EH (cell line): ENCODE results near the gene SLU7.
"Not testable (repeated sequence)": the region's sequence is repeated elsewhere in the genome, so short reads cannot be mapped to it uniquely, and the experiment has no call there.

Experiments
- DNase-seq: peaks from one replicate; pipeline ENCODE4 v3.0.0-alpha.2; 2015; ENCODE audit warnings: low read depth

The SLU7 gene

DNA sequence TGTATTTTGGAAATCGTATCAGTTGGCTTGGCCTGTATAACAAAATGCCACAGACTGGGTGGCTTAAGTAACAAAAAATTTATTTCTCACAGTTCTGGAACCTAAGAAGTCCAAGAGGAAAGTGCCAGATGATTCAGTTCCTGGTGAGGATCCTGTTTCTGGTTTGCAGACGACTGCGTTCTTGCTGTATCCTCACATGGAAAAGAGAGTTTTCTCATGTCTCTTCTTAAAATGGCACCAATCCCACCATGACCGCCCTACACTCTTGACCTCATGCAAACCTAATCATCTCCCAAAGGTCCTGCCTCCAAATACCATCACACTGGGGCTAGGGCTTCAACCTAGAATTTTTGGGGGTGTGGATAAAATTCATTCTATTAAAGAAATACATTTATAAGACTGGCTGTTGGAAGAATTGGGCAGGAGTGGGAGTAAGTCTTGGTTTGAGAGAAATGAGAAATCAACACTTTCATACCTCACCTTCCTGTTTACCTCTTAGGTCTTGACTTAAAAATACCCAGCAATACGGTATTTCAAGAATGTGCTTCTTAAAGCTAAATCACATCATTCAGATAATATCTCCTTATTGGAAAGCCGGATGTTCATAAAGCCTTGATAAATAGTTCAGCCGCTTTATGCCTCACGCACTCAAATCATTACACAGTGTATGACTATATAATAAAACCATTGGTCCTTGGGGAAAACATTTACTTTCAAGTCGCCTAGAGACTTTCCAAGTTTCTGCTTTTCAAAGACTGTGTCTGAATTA, 31.5 kb upstream of the SLU7 start:
- no peak for DNase-seq

DNA sequence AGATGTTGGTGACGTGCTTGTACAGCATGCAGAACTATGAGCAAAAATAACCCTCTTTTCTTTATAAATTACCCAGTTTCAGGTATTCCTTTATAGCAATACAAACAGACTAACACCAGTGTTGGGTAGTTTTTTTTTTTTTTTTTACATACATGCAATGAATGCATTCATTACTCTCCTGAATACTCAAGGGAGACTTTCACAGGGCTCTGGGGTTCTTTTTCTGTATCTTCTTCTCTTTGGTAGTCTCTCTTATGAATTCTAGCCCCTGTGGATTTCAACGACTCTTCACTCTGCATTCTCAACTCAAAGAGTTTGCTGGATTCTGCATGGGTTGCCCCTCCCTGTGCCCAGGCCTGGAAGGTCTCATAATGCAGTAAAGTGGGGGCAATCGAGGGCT, 30.6 kb upstream of the SLU7 start:
- DNase-seq, result no peak

DNA sequence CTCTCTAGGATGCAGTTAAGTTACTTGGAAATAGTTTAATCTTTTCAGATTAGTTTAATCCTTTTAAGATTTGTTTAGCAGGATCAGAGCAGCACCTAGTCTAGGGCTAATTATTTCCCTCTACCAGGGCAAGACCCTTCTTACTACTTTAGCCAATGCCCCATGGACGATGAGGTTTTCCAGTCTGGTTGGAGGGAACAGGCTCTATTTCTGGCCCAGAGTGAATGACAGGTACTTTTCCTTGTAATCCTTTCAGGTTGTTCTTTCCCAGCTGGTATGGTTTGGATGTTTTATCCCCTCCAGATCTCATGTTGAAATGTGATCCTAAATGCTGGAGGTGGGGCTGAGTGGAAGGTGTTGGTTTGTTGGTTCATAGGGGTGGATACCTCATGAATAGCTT, 30.0 kb upstream of the SLU7 start:
- DNase-seq, result no peak

DNA sequence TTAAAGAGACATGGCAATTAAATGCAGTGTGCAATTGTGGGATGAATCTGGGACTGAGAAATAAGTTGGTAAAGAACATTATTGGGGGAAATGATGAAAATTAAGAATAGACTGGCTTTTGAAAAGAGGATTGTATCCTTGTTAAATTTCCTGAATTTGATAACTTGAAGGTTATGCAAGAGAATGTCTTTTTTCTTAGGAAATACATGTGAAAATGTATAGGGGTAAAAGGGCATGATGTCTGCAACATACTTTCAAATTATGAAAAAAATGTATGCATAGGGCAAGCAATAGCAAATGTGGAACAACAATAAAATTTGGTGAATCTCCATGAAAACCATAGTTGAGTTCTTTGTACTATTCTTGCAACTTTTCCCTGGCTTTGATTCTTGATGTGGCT, 26.9 kb upstream of the SLU7 start:
- no peak for DNase-seq

DNA sequence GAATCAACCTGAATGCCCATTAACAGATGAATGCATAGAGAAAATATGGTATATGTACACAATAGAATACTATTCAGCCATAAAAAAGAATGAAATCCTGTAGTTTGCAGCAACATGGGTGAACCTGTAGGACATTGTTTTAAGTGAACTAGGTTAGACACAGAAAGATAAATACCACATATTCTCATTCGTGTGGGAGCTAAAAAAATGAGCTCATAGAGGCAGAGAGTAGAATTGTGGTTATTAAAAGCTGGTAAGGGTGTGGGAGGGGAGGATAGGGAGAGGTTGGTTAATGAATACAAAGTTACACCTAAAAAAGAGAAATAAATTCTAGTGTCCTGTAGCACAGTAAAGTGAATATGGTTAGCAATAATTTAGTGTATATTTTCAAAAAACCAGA, 26.3 kb upstream of the SLU7 start:
- DNase-seq, result no peak

DNA sequence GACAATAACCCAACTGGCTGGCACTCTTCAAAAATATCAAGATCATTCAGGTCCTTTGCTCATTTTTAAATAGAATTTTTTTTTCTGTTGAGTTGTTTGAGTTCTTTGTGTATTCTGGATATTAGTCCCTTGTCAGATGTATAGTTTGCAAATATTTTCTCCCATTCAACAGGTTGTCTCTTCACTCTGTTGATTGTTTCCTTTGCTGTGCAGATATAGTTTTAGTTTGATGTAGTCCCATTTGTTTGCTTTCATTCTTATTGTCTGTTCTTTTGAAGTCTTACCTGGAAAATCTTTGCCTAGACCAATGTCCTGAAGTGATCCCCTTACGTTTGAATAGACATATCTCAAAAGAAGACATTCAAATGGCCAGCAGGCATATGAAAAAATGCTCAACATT, 25.5 kb upstream of the SLU7 start:
- no peak for DNase-seq

DNA sequence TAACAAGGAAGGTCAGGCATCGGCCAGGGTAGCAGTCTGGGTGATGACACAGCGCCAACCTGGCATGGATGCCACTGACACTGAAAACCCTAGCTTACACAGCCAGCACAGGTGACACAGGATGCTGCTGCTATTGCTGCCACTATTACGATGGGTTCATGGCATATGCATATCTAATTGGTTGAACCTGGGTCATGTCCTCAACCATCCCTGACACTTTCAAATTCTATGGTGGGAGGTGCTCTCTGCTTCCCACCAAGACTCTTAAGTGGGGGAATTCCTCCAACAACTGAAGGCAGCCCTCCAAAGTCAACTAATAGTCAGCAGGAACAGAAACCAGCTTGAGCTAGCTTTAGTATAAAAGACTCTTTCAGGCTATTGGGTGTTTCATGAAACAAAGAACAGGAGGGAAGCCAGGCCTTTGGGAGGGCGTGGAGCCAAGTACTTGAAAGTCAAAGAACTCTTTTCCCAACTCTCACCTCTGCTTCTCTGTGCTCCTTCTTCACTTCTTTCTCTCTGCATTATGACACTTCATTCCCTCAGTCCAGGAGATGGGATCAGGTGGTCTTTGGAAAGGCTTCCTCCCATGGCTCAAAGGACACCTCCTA, 24.0 kb upstream of the SLU7 start:
- no peak for DNase-seq

DNA sequence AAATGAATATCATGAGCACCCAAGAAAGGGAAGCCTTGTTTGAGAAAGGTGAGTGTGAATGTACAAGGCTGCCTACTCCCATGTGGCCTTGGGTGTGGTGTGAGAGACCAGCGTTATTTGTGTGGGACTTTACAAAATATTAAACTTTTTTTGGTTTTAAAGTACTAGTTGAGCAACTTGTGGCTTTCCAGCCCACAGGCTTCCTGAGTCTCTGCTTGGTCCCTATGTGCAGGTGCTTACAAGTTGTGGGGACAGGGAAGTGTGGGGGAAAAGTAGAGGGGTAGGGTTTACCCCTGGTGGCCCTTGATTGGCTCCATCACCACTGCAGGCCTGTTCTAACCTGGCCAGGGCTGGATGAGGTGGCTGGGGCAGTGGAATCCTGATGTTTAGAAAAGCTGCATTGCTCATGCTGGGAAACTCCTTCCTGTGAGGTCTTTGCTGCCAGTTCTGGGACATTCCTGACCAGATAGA, 22.5 kb upstream of the SLU7 start:
- DNase-seq, result no peak

DNA sequence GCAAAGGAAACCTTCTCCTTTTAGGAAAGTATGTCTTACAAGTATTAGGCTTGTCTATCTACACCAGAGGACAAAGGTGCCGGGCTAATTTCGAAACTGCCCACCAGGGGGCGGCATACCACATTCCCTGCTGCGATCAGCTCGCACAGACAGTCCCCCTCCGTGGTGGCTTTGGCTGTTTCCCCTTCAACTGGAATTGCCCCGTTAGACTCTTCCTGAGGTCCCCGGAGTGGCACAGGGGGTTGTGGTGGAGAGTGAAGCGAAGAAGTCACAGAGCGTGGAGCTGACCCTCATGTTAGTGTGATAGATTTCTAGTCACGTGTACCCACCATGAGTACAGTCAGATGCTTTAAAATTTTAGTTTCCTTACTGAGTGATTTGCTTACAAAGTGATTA, 20.3 kb upstream of the SLU7 start:
- DNase-seq, result peak; percentile 77

DNA sequence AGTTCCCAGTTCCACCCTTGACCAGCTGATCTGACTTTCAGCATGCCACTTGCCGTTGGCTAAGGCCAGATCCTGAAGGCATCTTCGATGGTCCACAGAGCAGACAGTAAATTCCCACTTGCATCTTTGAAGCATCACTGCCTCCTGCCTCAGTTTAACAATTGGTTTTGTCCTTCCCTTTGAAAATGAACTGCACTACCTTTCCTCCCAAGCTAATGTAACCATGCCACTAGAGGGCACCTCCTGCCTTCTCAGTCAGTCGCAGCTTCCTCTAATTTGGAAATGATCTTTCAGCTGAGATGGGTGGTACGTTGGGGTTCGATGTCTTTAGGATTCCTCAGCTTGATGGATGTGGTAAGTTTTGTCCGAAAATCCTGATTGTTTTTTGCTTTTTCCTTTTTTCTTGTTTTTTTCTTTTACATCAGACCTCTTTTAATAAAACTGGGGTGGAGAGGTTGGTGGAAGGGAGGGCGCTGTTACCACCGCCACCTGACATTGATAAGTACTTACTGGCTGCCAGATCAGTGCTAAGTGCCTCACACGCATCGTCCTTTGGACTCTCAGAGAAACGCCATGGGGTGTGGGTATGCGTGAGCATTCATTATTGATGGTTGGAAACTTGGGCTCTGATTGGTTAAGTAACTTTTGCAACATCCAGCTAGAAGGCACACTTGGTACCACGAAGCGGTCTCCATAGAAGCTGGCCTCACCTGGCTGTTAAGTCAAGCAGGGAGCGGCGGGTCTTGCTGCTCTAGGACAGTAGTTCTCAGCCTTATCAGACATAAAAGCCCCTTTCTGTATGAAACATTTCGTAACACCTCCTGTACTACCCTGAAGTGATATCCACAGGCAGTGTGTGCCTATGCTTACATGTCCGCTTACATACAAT, 19.7 kb upstream of the SLU7 start:
- peak; percentile 62 for DNase-seq

DNA sequence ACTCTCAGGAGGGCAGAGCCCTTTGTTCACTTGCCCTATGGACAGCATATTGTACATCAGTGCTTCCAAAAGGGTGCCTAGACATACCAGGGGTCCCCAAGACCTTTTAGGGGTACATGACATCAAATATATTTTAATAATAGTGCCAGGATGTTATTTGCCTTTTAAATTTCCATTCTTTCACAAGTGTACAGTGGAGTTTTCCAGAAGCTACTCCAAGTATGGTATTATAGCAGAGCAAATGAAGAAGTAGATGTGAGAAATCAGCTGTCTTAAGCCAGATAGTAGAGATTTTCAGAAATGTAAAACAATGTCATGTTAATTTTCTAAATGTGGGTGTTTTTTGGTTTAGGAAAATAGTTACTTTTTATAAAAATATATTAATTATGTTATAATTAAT, 18.4 kb upstream of the SLU7 start:
- DNase-seq, result no peak

DNA sequence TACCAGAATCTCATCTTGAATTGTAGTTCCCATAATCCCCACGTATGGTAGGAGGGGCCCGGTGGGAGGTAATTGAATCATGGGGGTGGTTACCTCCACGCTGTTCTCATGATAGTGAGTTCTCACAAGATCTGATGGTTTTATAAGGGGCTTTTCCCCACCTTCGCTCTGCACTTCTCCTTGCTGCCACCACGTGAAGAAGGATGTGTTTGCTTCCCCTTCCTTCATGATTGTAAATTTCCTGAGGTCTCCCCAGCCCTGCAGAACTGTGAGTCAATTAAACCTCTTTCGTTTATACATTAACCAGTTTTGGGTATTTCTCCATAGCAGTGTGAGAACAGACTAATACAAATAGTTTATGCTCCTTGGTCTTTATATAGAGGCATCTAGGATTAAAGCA, 17.8 kb upstream of the SLU7 start:
- DNase-seq, result not testable (repeated sequence)

DNA sequence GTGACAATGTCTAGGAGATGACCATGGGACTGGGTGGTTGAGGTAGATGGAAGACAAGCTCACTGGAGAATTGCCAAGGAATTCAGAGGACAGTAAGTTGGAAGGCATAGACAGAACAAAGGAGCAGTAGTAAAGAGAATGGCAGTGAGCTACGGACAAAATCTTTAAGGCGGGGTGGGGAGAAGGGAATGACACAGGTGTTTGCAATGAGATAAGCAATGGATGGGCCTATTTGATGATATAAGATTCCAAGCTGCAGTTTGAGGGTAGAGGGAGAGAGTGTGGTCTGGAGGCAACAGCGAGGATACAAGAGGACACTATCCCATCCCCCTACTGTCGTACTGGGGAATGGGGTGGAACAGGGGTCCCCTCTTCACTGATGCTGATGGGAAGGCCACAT, 17.1 kb upstream of the SLU7 start:
- DNase-seq, result no peak

DNA sequence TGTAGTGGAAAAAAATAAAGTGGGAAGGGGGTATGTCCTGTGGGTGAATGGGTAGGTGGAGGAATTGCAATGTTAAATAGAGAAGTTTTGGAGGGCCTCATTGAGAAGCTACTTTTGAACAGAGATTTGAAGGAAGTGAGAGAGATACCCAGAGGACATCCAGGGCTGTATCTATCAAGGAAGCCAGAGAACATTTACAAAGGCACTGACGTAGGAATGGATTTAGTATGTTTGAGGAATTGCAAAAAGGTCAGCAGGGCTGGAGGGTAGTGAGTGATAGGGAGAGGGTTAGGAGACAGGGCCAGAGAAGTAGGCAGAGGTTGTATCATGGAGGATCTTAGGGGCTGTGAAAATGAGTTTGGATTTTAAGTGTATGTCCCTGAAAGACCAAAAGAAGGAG, 16.7 kb upstream of the SLU7 start:
- no peak for DNase-seq

DNA sequence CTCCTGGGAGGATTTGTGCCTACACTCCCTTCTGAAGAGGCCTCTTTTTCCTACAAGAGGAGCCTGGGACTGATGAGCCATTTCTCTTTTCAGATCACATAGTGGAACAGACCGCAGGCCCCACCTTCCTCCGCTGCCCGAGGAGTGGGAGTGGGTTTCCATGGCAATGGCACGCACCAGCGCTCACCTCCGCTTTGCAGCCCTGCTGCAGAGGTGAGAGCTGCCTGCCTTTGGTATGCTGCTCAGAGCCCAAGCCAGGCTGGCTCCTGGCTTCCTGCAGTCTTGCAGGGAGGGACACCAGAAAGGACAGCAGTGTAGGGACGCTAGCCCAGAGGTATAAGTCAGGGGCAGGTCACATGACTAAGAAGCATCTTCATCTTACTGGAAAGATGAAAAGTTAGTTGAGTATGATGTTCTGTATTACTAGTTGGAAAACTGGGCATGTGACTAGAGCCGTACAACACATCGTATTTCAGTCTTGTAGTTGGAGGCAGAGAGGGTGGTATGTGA, 15.2 kb upstream of the SLU7 start:
- no peak for DNase-seq

DNA sequence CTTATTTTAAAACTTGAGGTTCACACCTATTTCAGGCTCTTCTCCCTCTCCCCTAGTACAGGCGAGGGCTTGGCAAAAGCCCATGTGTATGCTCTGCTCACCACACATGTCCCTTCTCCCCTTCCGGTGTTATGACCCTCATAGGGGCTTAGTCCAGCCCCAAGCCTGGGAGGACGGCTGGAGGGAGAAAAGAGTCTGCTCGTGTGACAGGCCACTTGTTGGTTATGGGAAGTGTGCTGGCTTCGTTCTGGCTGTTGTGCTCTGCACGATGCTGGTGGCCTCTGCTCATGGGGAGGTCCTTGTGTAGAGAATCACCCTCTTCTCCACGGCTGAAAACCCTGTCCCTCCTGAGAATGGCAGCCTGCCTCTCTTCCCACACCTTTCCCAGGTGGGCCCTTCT, 13.9 kb upstream of the SLU7 start:
- DNase-seq, result no peak

DNA sequence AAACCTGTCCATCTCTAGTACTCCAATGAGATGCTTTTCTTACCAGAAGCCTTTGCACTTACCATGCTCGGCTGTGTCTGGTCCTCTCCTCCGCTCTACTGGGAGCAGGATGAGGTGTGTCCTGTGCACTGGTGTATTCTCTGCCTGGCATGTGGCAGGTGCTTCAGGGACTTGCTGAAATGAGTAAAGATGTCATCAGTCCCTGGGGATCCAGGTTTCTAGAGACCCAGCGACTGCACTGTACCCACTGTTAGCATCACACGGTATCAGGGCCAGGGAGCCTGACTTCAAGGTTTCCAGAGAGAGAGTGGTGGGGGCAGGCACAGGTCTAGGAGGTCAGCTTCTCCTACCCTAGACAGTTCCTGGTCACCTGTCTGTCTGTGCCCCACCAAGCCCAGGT, 13.3 kb upstream of the SLU7 start:
- no peak for DNase-seq

DNA sequence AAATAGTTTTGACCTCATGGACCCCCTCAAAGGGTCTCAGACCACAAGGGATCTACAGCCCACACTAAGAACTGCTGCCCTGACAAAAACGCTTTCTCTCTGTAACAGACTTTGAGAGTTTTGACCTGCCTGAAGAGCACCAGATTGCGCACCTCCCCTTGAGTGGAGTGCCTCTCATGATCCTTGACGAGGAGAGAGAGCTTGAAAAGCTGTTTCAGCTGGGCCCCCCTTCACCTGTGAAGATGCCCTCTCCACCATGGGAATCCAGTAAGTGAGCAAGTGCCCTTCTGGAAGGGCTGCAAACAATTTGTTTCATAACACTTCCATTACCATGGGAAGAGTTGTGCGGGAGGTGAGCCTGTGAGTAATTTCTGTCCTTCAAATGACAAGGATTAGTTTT, 8.7 kb upstream of the SLU7 start:
- DNase-seq, result no peak

DNA sequence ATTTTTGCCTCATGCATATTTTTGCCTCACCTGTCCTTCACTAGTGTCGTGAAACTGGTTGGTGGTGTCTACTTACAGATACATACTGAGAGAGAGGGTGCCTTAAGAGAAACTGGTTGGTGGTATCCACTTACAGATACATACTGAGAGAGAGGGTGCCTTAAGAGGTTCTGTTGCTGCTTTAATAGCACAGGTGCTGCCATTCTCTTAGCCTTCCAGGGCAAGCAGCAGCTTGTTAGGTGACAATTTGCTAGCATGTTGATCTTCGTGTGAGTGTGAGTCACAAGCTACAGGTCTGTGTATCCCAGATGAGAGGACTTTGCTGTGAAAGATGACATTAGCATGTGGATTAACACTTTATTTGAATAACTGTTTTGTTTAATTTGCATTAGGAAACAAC, 4.2 kb upstream of the SLU7 start:
- DNase-seq, result no peak

DNA sequence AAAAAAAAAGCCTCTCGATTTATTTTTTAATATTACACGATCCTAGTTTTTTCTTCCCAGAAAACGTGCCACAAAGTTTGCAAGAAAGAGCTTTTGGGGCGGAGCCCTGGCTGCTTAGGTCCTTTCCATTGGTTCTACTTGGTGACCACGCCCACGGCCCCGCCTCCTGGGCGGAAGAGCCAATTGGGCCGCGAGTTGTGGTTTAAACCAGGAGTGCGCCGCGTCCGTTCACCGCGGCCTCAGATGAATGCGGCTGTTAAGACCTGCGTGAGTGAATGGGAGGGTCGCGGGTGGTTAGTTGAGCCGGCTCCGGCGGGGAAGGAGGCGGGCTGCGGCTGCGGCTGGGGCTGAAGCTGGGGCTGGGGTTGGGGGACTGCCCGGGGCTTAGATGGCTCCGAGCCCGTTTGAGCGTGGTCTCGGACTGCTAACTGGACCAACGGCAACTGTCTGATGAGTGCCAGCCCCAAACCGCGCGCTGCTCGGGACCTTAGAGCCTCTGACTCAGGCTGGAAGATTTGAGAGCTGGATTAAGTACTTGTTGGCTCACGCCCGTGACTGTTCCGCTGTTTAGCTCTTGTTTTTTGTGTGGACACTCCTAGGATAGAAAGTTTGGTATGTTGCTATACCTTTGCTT, 2.9 kb upstream of the SLU7 start, which contains the start of gene PTTG1:
TSS of gene PTTG1 (plus strand) at position 231 of the 634 bp plus-strand sequence. CDS start 458 bp downstream, outside the sequence.
- peak; percentile 97 for DNase-seq

DNA sequence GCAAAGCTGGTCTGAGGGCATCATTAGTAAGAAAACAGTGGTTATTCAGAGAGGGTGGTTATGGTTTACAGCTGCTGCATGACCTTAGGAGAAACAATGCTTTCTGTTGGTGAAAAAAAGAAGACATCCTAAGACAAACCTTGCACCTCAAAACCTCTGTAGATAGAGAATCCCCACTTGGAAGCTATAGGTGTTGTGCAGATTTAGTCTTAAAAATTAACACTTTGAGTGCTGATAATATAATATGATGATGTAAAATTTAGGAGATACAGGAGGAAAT, 1.4 kb upstream of the SLU7 start:
- DNase-seq, result no peak
